Liver (tissue), 9 donors: ENCODE measurements around the gene CARS2. TPM values are rescaled to one million over a fixed set of nuclear protein-coding genes. Genes with fewer than 3 reads are reported as not detected.

ENCODE experiments used
- DNase-seq: peaks from one replicate; pipeline ENCODE4 v3.0.0-alpha.2; 2017; ENCODE audit warnings: low spot score
- H3K27ac ChIP-seq, 2 donors: one replicate each; pipeline ENCODE4 v1.7.0; 2013; ENCODE audit warnings: inconsistent platforms in 2 of 2, low read length in 2 of 2, control low read depth in 1 of 2, low read depth in 1 of 2, mild to moderate bottlenecking in 1 of 2
- H3K27me3 ChIP-seq, 4 donors: one replicate each; pipeline versions ENCODE4 v1.6.1 to v1.7.0; 2013; ENCODE audit warnings: low read length in 3 of 4, inconsistent platforms in 1 of 4, mild to moderate bottlenecking in 1 of 4, moderate library complexity in 1 of 4; ENCODE audit not compliant: control insufficient read depth in 4 of 4, insufficient read depth in 4 of 4
- H3K36me3 ChIP-seq, 4 donors: one replicate each; pipeline versions ENCODE4 v1.6.1 to v1.7.0; 2013; ENCODE audit warnings: low read length in 3 of 4, mild to moderate bottlenecking in 3 of 4, low read depth in 1 of 4, moderate library complexity in 1 of 4; ENCODE audit not compliant: control insufficient read depth in 4 of 4, insufficient read depth in 3 of 4
- H3K4me1 ChIP-seq, 4 donors: one replicate each; pipeline versions ENCODE4 v1.6.1 to v1.7.0; 2013; ENCODE audit warnings: low read length in 3 of 4, mild to moderate bottlenecking in 3 of 4, moderate library complexity in 1 of 4; ENCODE audit not compliant: control insufficient read depth in 4 of 4, insufficient read depth in 4 of 4
- H3K4me3 ChIP-seq, 3 donors: one replicate each; pipeline versions ENCODE4 v1.6.1 to v1.7.0; 2013; ENCODE audit warnings: low read length in 3 of 3, control low read depth in 1 of 3, low read depth in 1 of 3, mild to moderate bottlenecking in 1 of 3
- H3K9ac ChIP-seq, 2 donors: one replicate each; pipeline ENCODE4 v1.7.0; 2013; ENCODE audit warnings: low read length in 2 of 2, mild to moderate bottlenecking in 2 of 2, moderate library complexity in 2 of 2, control low read depth in 1 of 2, low read depth in 1 of 2
- H3K9me3 ChIP-seq, 4 donors: one replicate each; pipeline versions ENCODE4 v1.6.1 to v1.7.0; 2013; ENCODE audit warnings: low read length in 3 of 4; ENCODE audit not compliant: control insufficient read depth in 4 of 4
- ATF3 ChIP-seq: IDR thresholded peaks from 2 replicates; pipeline ENCODE4 v1.6.1; 2016; ENCODE audit warnings: antibody characterized with exemption
- CTCF ChIP-seq: fragments of 150-350 bp; IDR thresholded peaks from 2 replicates; pipeline ENCODE4 v1.5.1; 2017; ENCODE audit warnings: improper control_type of control experiment, low read depth, low read length; ENCODE audit not compliant: missing input control
- EGR1 ChIP-seq, 2 donors: IDR thresholded peaks; 2 replicates each; pipeline ENCODE4 v1.6.1; 2016 to 2018; ENCODE audit warnings: antibody characterized with exemption in 2 of 2, low read depth in 2 of 2
- FOXA1 ChIP-seq: IDR thresholded peaks from 2 replicates; pipeline ENCODE4 v1.6.1; 2016; ENCODE audit warnings: antibody characterized with exemption
- FOXA2 ChIP-seq: IDR thresholded peaks from 2 replicates; pipeline ENCODE4 v1.6.1; 2016; ENCODE audit warnings: antibody characterized with exemption
- GABPA ChIP-seq, 2 donors: IDR thresholded peaks in 1 of 2; conservative IDR thresholded peaks in 1 of 2; 2 replicates each; pipeline ENCODE4 v1.6.1; 2016; ENCODE audit warnings: antibody characterized with exemption in 2 of 2, mild to moderate bottlenecking in 1 of 2, moderate library complexity in 1 of 2
- HNF4A ChIP-seq, 2 donors: conservative IDR thresholded peaks; 2 replicates each; pipeline ENCODE4 v1.6.1; 2016; ENCODE audit warnings: antibody characterized with exemption in 2 of 2, mild to moderate bottlenecking in 2 of 2
- HNF4G ChIP-seq: IDR thresholded peaks from 2 replicates; pipeline ENCODE4 v1.6.1; 2016; ENCODE audit warnings: antibody characterized with exemption
- JUND ChIP-seq, 2 donors: IDR thresholded peaks; 2 replicates each; pipeline ENCODE4 v1.6.1; 2016; ENCODE audit warnings: antibody characterized with exemption in 2 of 2
- NR2F2 ChIP-seq: IDR thresholded peaks from 2 replicates; pipeline ENCODE4 v1.6.1; 2016; ENCODE audit warnings: antibody characterized with exemption
- RAD21 ChIP-seq, 2 donors: IDR thresholded peaks; 2 replicates each; pipeline ENCODE4 v1.6.1; 2016; ENCODE audit warnings: antibody characterized with exemption in 2 of 2, mild to moderate bottlenecking in 2 of 2
- REST ChIP-seq: IDR thresholded peaks from 2 replicates; pipeline ENCODE4 v1.6.1; 2016; ENCODE audit warnings: antibody characterized with exemption, mild to moderate bottlenecking
- RXRA ChIP-seq, 2 donors: IDR thresholded peaks; 2 replicates each; pipeline ENCODE4 v1.6.1; 2017 to 2018; ENCODE audit warnings: antibody characterized with exemption in 2 of 2, mild to moderate bottlenecking in 1 of 2
- SP1 ChIP-seq: IDR thresholded peaks from 2 replicates; pipeline ENCODE4 v1.6.1; 2018; ENCODE audit warnings: antibody characterized with exemption, mild to moderate bottlenecking
- TAF1 ChIP-seq: conservative IDR thresholded peaks from 2 replicates; pipeline ENCODE4 v1.6.1; 2016; ENCODE audit warnings: antibody characterized with exemption, mild to moderate bottlenecking
- YY1 ChIP-seq: IDR thresholded peaks from 2 replicates; pipeline ENCODE4 v1.6.1; 2016; ENCODE audit warnings: antibody characterized with exemption, mild to moderate bottlenecking
- ZBTB33 ChIP-seq: IDR thresholded peaks from 2 replicates; pipeline ENCODE4 v1.6.1; 2016; ENCODE audit warnings: antibody characterized with exemption
- WGBS: extraction: QIAGEN DNeasy Blood & Tissue Kit; methylation state at CpG from one replicate; pipeline ENCODE4 v1.1.7; 2013; 5-methylcytosine and 5-hydroxymethylcytosine counted together
- polyA plus RNA-seq, 2 donors: library from polyadenylated mRNA; stranded (reverse) in 1 of 2; unstranded in 1 of 2; fragments of 200-250 nt in 1 of 2; fragments of >200 nt in 1 of 2; fragmentation: Nextera tagmentation in 1 of 2; extraction: Ambion mirVana in 1 of 2; gene quantifications; one replicate each; pipeline versions ENCODE4 v1.2.1 to v1.2.3, GENCODE V29; 2013 to 2015
- total RNA-seq, 2 donors: library from RNA; depleted of rRNA; stranded (reverse); fragments of >200 nt; gene quantifications; one replicate each; pipeline ENCODE4 v1.2.3, GENCODE V29; 2014
- donor health status: healthy.
- donor health status: healthy.
- donor health status: healthy.
- donor health status: healthy.
- donor health status: healthy.

The CARS2 gene
- total and polyA plus RNA-seq, 4 donors, result 28.6 to 44.0 (median 31.4) TPM

GRCh38 chr13:110653271-110653670 is 52.6 kb downstream of the CARS2 start:
- no peak for DNase-seq
- H3K9me3 ChIP-seq, result no peaks in the 10 kb centered on the region
- no peak for TF ChIP-seq FOXA2
- TF ChIP-seq GABPA (IDR thresholded peaks at IDR 0.05 in 1 of 2, conservative IDR thresholded peaks at IDR 0.05 in 1 of 2), result no peak
- TF ChIP-seq ZBTB33, result no peak
- no peak for TF ChIP-seq REST
- no peak for TF ChIP-seq SP1
- TF ChIP-seq RAD21 (IDR thresholded peaks at IDR 0.05), result no peak
- no peak for TF ChIP-seq CTCF
- TF ChIP-seq YY1, result no peak
- no peak for TF ChIP-seq HNF4G
- TF ChIP-seq EGR1 (IDR thresholded peaks at IDR 0.05; ENCODE audit: low read depth in 2 of 2), result no peak
- TF ChIP-seq JUND (IDR thresholded peaks at IDR 0.05), result no peak
- no peak for TF ChIP-seq HNF4A (conservative IDR thresholded peaks at IDR 0.05)
- TF ChIP-seq TAF1, result no peak
- TF ChIP-seq NR2F2, result no peak
- no peak for TF ChIP-seq ATF3
- TF ChIP-seq RXRA (IDR thresholded peaks at IDR 0.05), result no peak
- no peaks in the 10 kb centered on the region for H3K4me1 ChIP-seq
- H3K27me3 ChIP-seq, result no peaks in the 10 kb centered on the region
- H3K9ac ChIP-seq, result no peak overlapping the region
- H3K36me3 ChIP-seq, result peaks cover 0 to 11% (median 0%) of the 10 kb centered on the region in 4 donors
- WGBS, result 96% methylated on average over 14 of the region's 14 CpGs
- no peak overlapping the region for H3K4me3 ChIP-seq
- H3K27ac ChIP-seq, result no peak overlapping the region

- Histone ChIP-seq H3K36me3 (peaks cover 0 to 11% (median 0%) of the 10 kb centered on the region in 4 donors), H3K4me1 (no peaks in the 10 kb centered on the region), H3K4me3 (no peak overlapping the region), H3K27me3 (no peaks in the 10 kb centered on the region), H3K9ac (no peak overlapping the region), H3K9me3 (no peaks in the 10 kb centered on the region), H3K27ac (no peak overlapping the region)
- DNase-seq, result no peak
- 95% methylated on average over 10 of the region's 10 CpGs for WGBS
- no peak for TF ChIP-seq FOXA1
- no peak for TF ChIP-seq YY1
- TF ChIP-seq REST, result no peak
- TF ChIP-seq CTCF, result no peak
- TF ChIP-seq FOXA2, result no peak
- TF ChIP-seq RAD21 (IDR thresholded peaks at IDR 0.05), result no peak
- no peak for TF ChIP-seq GABPA (IDR thresholded peaks at IDR 0.05 in 1 of 2, conservative IDR thresholded peaks at IDR 0.05 in 1 of 2)
- TF ChIP-seq RXRA (IDR thresholded peaks at IDR 0.05), result no peak
Measured at GRCh38 chr13:110652764-110653163, 53.2 kb downstream of the CARS2 start.
